ENCODE data around the gene LAMTOR5. TPM values are rescaled to one million over a fixed set of nuclear protein-coding genes. Genes with fewer than 3 reads are reported as not detected.
A peak's percentile ranks its signal among the peaks of the same experiment; 100 is the strongest.

Gene LAMTOR5
- total and polyA plus RNA-seq, 2 of the 4 experiments (the other 2 are of a cell fraction), result 159 to 369 TPM

GRCh38 chr1:110375490-110375889, 32.0 kb downstream of the LAMTOR5 start:
- Histone ChIP-seq H3K4me3 (ENCODE audit: insufficient read depth, low read depth, low read length) (no peak overlapping the region), H2BK5ac (ENCODE audit: low read depth, low read length, poor library complexity, severe bottlenecking) (no peak overlapping the region), H3K4ac (ENCODE audit: low read depth, low read length) (no peak overlapping the region), H4K20me1 (ENCODE audit: insufficient read depth, low read length) (no peaks in the 10 kb centered on the region), H3K4me1 (ENCODE audit: control insufficient read depth, insufficient read depth, low read length) (peaks cover 3% of the 10 kb centered on the region), H4K91ac (ENCODE audit: insufficient read depth, low read depth, low read length) (no peak overlapping the region), H2AFZ (replicated peaks; ENCODE audit: low read length, poor library complexity) (no peak overlapping the region), H2BK15ac (ENCODE audit: low read depth, low read length) (no peak overlapping the region), H2BK120ac (ENCODE audit: low read depth, low read length) (no peak overlapping the region), H4K5ac (ENCODE audit: low read depth, low read length) (no peak overlapping the region), H3K9ac (ENCODE audit: low read depth, low read length) (no peak overlapping the region), H3K56ac (ENCODE audit: extremely low read depth, insufficient read depth, low read length) (no peak overlapping the region), H3K36me3 (ENCODE audit: control insufficient read depth, insufficient read depth, low read length) (peaks cover 29% of the 10 kb centered on the region), H2BK20ac (ENCODE audit: low read depth, low read length) (no peak overlapping the region), H3K9me3 (ENCODE audit: control insufficient read depth, insufficient read depth, low read length) (no peaks in the 10 kb centered on the region), H3K14ac (replicated peaks; ENCODE audit: low read depth, low read length) (no peak overlapping the region), H3K18ac (ENCODE audit: low read depth, low read length) (no peak overlapping the region), H3K4me2 (ENCODE audit: low read depth, low read length) (no peak overlapping the region), H3K27me3 (ENCODE audit: control insufficient read depth, insufficient read depth, low read length) (no peaks in the 10 kb centered on the region), H3K79me1 (ENCODE audit: low read depth in 1 of 2, low read length in 2 of 2) (peaks cover 7 to 8% of the 10 kb centered on the region in 2 experiments; a peak in 3 of 4 replicates), H3K9me1 (ENCODE audit: insufficient read depth, low read length) (peaks cover 3% of the 10 kb centered on the region; the same call in 1 of the 2 replicates), H3K23ac (ENCODE audit: low read depth, low read length) (no peak overlapping the region), H2AK5ac (ENCODE audit: low read depth, low read length) (no peak overlapping the region), H4K8ac (ENCODE audit: low read depth in 2 of 2, low read length in 2 of 2) (no peak overlapping the region), H2AK9ac (replicated peaks; ENCODE audit: low read depth, low read length, poor library complexity) (no peak overlapping the region), H3K27ac (ENCODE audit: insufficient read depth, low read length) (no peak overlapping the region)
- POLR2A ChIA-PET (ENCODE audit: unreplicated experiment), result no interaction called here
- ATAC-seq (ENCODE audit: low read depth) (no peak), DNase-seq (no peak)
- TF ChIP-seq CEBPB (IDR thresholded peaks at IDR 0.05; ENCODE audit: low read depth, low read length) (0 out of 2 replicates have a peak, but pooled peaks have one; percentile 11), RCOR1 (IDR thresholded peaks at IDR 0.05; ENCODE audit: insufficient replicate concordance, low read length) (no peak), CTCF (conservative IDR thresholded peaks at IDR 0.05; ENCODE audit: low read depth, low read length) (no peak), SMC3 (IDR thresholded peaks at IDR 0.05; ENCODE audit: low read depth, low read length) (no peak)
- in situ Hi-C loops (cut with MboI; ENCODE audit: low sequenced_read_pairs), result no loop called here
- CTCF ChIA-PET, result interaction anchor here (0.8 kb wide), 1 partner anchor 11 kb away, joined by 3 read pairs; no protein-coding TSS in a partner anchor
- dilution Hi-C loops (cut with HindIII; ENCODE audit: low sequenced_read_pairs, unreplicated experiment), result no loop called here
- no TSS peak for BruUV-seq (replicated peaks)
- no CpG with 5 or more reads among the region's 1 CpG for WGBS, 2 experiments (ENCODE audit: extremely low coverage in 2 of 2, insufficient read length in 1 of 2)
- intact Hi-C loops (cut with micrococcal nuclease), result no loop called here
